Renal cortical epithelial cell (primary cell): ENCODE data around the gene OR2T27. TPM values are rescaled to one million over a fixed set of nuclear protein-coding genes. Genes with fewer than 3 reads are reported as not detected.
A peak's percentile ranks its signal among the peaks of the same experiment; 100 is the strongest.
"Not testable (repeated sequence)": the region's sequence is repeated elsewhere in the genome, so short reads cannot be mapped to it uniquely, and the experiment has no call there.

ENCODE experiments used
- DNase-seq: peaks from one replicate; pipeline ENCODE4 v3.0.0-alpha.2; 2011; ENCODE audit warnings: low read depth
- total RNA-seq: library from RNA; depleted of rRNA; stranded (reverse); fragments of >200 nt; gene quantifications from 2 replicates; pipeline ENCODE4 v1.2.3, GENCODE V29; 2014

The OR2T27 gene, protein sequence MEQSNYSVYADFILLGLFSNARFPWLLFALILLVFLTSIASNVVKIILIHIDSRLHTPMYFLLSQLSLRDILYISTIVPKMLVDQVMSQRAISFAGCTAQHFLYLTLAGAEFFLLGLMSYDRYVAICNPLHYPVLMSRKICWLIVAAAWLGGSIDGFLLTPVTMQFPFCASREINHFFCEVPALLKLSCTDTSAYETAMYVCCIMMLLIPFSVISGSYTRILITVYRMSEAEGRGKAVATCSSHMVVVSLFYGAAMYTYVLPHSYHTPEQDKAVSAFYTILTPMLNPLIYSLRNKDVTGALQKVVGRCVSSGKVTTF
- total RNA-seq: not detected in 2 replicates

DNA sequence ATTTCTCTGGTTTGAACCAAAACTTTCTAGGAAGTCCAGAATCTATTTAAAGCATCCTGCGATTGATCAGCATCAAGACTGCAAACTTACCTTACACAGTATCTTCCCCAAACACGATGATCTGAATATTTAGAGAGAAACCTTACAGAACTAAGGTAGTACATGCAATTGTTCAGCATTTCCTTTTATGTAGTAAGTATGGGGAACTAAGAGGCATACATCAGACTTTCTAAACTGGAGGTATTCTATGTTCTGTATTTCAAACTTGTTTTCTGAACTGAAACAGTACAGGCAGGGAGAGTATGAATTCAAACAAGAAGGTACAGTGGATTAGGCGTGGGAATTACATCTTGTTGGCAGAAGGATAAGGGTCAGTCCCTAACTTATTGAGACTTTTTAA, at the start of gene OR2T27:
Gene OR2T27, minus strand, starts transcription at position 175 of the 400 bp plus-strand sequence. CDS start 4,644 bp downstream, outside the sequence.
- DNase-seq: not testable (repeated sequence)

DNA sequence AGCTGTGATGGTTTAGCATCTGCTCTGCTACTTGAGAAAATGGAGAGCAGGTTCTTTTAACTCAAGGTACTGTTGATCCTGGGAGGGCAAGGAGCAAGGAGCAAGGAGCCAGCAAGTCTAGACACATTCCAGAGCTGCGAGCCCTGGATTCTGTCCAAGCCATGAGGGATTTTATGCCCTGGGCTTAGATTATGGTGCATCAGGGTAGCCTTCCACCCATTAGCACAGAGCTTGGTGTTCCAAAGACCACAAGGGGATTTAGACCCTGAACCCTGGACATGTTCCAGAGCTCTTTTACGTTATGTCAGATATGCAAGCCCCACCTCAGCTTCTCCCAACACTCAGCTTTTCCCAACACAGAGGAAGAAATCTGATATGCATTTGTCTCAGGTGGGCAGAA, 49.3 kb upstream of the OR2T27 start:
- no peak for DNase-seq

DNA sequence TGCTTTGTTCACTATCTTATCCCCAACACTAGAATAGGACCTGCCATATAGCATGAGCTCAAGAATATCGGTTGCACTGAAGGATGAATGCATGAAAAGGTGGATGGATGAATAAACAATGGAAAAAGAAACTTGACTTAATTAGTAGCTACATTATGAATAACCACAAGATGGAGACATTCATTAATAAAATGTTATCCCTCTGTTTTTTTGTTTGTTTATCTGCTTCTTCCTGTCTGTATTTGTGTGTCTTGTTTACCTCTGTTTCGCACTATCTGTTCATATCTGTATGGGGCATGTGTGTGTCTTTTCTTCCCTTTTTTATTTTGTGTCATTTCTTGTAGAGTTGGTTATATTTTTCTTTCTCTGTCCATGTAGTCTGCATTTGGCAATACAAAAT, 48.3 kb upstream of the OR2T27 start:
- peak; percentile 5 for DNase-seq

DNA sequence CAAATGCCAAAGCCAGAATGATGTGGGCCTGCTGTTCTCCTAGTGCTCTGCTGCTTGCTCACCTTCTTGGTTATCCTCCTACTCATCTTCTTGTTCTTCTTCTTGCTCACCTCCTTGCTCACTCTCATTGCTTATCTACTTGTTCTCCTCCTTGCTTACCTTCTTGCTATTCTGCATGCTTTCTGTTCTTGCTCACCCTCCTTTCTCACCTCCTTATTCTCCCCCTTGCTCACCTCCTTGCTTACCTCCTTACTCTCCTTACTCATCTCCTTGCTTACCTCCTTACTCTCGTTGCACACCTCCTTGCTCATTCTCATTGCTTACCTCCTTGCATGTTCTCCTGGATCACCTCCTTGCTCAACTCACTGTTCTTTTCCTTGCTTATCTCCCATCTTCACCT, 47.4 kb upstream of the OR2T27 start, which contains the start of gene OR14I1:
Gene OR14I1, minus strand, starts transcription at position 53 of the 400 bp plus-strand sequence.
- DNase-seq: no peak

DNA sequence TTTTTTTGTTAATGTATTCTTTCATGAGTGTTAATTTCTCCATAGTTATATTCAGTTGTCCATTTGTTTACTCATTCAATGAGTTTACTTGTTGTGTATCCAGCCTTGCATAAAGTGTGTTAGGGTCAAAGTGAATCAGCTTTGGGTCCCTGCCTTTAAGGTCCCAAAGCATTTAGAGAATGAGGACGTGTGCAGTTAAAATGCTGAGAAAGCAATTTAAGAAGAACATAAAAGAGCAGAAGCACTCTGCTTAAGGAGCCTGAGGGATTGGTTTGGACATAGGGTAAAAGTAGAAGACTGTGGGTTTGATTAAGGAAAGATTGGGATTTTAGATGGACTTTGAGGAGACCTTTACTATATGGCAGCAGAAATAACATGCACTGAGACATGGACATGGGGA, 43.8 kb upstream of the OR2T27 start:
- DNase-seq: no peak

DNA sequence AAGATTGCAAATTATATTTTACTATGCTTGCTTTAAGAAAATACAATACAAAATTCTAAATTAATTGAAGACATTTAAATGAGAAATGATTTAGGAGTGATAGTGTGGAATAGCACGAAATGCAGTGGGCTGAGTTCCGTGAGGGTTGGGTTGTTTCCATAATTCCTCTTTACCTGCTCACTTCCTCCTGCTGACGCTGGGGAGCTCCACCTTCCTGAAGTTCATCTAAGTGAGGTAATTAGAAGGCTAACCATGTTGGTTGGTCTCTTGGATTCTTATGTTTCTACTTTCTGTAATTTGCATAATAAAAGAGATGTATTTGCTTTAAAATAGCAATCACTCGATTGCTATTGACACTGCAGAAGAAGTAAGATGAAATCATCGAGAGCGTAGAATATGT, 42.6 kb upstream of the OR2T27 start:
- no peak for DNase-seq

DNA sequence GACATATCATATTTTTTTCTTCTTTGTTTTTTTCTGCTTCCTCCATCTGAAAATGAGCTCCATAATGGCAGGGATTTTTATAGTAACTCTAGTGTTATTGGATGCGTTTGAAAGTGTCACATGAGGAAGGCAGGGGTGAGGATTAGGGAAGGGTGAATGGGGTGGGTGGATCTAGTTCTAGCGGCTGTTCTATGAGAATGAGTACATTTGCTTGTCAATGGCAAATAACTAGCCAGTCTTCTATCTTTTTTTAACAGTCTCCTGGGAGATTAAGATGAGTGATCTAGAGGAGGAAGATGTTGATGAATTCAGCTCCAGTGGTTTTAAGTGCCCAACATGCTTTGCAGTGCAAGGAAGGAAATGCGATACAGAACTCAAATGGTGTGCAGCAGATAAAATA, 41.4 kb upstream of the OR2T27 start:
- DNase-seq: no peak

DNA sequence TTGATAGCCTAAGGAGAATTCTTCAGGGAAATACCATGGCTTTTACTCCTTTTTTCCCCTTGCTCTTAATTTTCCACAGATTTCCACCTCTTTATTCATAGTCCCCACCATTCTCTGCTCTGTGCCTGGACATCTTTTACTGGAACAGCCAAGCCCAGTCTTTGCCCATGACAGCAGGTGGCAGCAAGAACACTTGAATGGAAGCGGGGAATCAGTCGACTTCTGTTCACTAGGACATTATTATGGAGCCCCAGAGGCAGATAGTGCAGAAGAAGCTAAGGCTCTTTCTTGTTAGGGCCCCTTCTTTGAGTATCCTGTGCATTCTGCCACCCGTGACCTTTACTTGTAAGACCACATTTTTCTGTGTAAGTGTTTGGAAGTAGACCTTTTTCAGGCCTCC, 40.9 kb upstream of the OR2T27 start:
- peak; percentile 9 for DNase-seq

DNA sequence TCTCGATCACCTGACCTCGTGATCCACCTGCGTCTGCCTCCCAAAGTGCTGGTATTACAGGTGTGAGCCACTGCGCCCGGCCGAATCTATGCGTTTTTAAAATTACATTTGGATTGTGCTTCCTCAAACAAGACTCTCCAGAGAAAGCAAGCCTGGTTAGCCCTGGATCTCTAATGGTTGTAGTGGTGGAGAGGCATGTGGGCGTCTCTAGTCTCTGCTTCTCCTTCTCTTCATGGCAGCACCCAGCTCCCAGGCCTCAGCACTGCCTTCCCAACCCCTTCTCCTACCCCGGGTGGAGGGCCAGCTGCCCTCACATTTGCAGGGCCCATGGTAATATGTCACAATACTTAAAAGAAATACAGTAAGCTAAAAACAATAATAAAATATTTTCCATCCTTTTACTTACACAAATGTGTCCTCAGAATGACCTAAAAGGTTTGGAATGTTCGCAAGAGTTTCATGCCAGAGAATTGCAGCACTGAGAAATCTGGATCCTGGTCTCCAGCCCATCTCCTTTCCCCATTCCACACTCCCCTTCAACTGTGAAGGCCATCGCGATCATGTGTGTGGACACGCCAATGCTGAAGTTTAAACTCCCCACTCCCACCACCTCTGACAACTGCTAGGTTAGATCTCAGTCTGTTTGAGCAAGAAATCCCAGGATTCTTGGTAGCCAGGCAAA, 40.3 kb upstream of the OR2T27 start:
- DNase-seq: peak; percentile 43

DNA sequence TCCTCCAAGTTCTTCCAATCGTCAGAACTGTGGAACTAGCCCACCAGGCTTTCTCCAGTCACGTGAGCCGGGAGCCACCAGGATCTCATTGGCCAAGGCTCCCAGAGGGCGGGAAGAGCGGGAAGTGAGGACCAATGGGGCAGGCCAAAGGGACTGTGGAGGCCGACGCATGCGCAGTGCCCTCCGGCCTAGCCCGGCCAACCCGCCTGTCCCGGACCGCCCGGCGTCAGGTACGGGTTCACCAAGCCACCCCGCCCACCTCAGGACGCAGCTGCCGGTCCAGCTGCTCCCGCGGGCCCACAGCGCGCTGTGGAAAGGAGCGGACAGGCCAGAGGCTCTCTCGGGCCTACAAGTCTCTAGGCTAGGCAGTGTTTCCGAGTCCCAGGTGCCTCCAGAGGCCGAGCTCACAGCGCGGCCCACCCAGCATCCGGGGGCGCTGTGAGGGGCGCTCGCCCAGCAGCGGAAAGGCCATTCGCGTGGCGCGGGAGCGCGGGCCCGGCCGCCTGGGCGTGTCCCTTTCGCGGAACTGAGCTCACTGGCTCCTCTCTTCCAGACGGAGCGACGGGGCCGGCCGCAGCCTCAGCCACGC, 36.3 kb upstream of the OR2T27 start:
- DNase-seq: no peak

DNA sequence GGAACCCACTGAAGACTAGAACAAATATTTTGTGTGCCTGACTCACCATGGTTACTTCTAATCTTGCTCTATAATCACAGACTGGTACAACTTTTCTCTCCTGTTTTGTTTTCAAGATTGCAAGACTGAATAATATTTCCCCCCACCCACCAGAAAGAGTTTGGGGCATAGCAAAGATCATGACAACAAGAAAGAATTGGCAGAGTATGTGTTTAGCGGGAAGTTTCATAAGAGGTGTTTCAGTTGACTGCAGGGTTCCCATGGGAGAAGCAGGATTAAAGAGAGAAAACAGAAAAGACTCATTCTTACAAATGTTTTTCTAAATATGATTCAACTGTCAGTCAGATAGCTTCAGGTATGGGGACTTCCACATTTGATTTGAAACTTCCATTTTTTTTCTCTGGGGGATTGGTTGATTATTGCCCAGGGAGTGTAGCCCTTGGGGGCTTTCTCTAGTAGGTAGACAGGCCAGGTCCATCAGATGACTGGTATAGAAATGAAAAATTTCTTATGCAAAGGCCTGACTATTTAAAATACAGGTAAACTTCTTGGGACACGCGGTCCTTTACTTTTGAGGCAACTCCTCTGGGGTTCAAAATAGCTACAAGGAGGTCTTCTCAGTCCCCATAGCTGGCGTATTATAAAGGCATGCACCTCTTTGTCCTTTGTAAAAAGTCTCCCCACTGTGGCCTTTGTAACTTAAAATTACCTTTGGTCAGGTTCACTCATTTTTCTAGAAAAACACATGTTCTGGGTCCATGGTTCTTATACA, 33.4 kb upstream of the OR2T27 start:
- DNase-seq: peak; percentile 7

DNA sequence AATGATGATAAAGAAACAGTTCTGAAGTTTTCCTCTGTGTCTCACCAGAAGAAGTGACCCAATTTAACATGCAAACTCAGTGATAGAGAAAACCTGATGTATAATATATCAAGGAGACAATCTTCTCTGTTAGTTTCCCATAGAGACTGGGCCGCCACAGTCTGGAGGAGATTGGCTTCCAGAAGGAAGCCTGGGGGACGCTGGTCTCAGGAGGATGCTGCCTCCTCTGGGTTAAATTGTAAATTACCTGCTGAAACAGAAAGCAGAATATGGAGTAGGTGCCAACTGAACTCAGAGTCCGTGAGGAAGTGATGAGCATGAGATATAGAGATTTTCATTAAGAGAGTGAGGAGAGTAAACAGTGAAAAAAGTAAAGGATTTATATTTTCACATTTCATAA, 31.5 kb upstream of the OR2T27 start:
- DNase-seq: peak; percentile 22

DNA sequence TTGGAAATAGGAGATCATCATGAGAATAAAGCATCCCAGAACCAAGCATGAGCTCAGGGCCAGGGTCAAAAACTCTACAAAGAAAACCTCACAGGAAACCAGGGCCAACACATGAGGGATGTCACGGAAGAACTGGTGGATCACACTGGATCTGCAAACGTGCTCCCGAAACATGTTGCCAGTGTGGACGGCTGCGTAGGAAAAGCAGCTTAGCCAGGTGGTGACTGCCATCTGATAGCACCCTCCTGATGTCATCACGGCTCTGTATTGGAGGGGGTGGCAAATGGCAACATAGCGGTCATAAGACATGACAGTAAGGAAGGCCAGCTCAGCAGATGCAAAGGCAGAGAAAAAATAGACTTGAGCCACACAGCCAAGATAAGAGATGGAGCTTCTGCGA, 26.3 kb upstream of the OR2T27 start:
- DNase-seq: no peak

DNA sequence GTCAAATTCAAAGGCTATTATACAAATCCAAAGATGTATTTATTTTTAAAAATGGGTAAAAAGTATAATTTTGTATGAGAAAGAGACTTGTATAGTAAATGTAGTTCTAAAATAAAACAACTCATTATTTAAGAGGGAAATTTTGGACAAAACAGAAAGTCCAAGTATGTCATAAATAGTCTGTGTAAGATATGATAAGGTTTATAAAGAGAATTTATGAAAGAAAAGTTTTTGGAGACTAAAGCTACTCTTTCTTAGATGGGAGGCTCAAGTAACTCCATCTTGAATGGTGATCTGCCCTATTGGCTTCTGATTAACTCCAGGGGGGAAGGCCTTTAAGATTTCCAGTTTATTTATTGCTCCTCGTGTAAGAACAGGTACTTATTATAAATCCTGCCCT, 14.7 kb upstream of the OR2T27 start:
- no peak for DNase-seq

DNA sequence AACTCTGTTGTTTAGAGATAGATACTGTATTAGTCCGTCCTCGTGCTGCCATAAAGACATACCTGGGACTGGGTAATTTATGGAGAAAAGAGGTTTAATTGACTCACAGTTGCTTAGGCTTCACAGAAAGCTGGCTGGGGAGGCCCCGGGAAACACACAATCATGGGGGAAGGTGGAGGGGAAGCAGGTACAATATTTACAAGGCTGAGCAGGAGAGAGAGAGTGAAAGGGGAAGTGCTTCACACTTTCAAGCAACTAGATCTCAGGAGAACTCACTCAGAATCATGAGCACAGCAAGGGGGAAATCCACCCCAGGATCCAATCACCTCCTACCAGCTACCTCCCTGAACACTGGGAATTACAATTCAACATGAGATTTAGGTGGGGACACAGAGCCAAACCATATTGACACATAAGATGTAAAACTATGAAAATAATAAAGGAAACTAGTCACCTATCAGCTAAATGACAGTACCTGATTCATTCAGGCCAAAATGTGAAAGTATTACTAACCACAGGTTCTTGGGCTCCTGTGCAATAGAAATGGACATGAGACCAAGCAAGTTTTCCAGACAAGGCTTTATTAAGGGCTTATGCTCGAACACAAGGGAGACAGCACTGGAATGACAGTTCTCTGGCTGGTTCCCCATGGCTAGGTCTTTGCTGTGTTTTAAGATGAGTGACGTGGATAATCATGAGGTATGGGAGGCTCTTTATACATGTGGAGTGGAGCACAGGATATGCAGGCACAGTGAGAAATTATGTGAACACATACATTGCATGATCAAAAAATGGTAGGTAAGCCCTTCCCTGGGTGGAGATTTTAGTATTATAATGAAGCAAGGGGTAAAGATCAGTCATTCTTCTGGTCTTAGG, 8.4 kb upstream of the OR2T27 start:
- DNase-seq: not testable (repeated sequence)

DNA sequence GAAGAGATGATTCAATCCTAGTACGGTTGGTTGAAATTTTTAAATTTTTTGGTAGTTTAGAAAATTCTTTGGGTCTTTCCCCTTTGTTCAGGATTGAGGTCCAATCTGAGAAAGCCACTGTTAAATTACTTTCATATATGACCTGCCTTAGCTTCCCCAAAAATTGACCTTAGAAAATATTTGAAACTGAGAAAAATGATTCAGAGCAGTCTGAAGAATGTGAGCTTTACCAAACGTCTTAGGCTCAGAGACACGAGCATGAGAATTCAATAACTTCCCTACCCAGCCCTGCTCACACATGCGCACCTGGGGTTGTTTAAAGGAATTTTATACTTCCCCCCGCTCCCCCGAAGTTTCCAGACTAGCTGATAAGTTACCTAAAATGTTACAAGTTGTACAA, 1.5 kb upstream of the OR2T27 start:
- not testable (repeated sequence) for DNase-seq

DNA sequence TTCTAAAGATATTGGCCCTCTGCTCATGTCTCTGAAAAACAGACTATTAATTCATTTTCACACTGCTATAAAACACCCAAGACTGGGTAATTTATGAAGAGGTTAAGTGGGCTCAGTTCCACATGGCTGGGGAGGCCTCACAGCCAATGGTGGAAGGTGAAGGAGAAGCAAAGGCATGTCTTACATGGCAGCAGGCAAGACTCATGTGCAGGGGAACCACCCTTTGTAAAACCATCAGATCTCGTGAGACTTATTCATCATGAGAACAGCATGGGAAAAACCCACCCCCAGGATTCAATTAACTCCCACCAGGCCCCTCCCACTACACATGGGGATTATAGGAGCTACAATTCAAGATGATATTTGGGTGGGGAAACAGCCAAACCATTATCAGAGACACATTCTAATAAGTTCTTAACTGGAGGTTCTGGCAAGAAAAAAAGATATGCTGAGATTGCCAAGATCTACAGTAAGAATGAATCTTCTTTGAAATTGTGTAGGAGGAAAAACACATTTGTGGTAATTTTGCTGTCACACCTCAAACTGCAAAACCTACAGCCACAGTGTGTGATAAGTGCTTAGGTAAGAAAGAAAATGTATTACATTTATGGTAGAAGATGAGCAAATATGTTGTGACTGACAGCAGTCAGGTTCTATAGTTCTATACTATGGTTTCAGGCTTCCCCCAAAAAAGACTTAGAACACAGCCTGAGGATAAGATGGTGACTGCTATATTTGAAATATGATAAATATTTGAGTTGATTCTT, 6.4 kb downstream of the OR2T27 start:
- DNase-seq: not testable (repeated sequence)

DNA sequence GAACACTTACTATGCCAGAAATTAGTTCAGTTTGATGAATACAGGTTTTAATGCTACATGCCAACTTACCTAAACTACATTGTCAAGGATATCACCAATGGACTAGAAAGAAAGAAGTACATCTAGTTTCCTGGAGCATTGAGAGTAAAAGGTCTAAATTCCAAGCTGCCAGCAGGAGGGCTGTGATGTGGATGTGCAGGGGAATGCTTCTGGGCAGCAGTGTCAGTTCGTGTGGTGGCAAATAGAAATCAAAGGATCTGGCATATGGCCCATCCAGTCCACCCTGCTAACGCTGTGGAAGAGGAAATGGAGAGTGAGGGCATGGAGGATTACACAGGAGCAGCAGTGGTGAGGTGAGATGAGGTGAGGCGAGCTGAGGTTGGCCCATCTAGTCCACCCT, 10.2 kb downstream of the OR2T27 start, which contains the start of gene OR2T35:
Gene OR2T35, minus strand, starts transcription at position 101 of the 400 bp plus-strand sequence. CDS start 6,020 bp downstream, outside the sequence.
- DNase-seq: not testable (repeated sequence)

DNA sequence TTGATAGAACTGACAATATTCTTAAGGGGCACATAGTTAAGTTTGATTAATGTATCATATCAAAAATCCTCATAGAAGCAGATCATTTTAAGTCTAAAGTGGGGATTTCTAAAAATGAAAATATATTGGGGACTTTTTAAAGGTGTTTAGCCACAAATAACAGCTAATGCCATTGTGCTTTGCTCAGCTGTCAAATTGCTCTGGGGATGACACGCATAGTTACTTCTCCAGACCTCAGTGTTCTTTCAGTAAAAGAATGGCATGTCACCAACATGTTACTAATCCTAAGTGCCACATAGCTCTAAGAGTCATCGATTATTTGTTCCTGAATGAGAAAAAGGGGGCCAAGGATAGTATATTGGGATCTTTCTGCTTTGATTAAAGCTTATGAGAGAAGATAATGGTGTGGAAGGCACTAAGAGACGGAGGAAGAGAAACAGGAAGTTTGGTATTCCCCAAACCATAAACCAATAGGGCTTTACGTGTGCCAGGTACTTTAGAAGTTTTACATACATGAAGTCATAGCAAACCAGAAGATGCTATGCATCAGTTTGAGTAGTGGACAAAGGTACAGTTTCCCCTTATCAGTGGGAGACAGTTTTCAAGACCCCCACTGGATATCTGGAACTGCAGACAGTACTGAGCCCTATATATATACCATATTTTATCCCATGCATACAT, 12.2 kb downstream of the OR2T27 start:
- not testable (repeated sequence) for DNase-seq

DNA sequence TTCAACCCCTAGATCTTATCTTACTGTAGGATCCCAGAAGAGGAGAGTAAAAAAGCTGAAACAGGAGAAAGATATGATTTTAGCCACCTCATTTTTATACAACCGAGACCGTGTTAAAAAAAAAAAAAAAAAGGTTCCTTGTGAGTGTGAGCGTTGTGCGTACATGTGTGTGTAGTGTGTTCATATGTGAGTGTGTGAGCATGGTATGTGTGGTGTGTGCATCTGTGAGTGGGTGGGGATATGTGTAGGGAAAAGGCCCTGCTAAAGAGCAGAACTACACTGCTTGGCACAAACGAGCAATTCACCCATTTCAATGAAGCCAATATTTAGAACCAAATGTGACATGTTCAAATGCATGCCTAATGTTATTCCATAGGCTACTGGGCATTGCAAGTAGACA, 13.7 kb downstream of the OR2T27 start:
- DNase-seq: not testable (repeated sequence)
